ENCODE results near the gene PRX.
"Not testable (repeated sequence)": the region's sequence is repeated elsewhere in the genome, so short reads cannot be mapped to it uniquely, and the experiment has no call there.

PRX gene

GRCh38 chr19:40389404-40390083 lies 23.6 kb downstream of the PRX start:
- no peak for DNase-seq

- no peak for DNase-seq
Observed at GRCh38 chr19:40388481-40388880, 24.7 kb downstream of the PRX start.

- no peak for DNase-seq
Observed at GRCh38 chr19:40387155-40387554, 26.0 kb downstream of the PRX start.

- DNase-seq = no peak
Observed at GRCh38 chr19:40383668-40384248, 29.4 kb downstream of the PRX start.

GRCh38 chr19:40381321-40381720 lies 31.9 kb downstream of the PRX start:
- no peak for DNase-seq

GRCh38 chr19:40380199-40381037 lies 32.8 kb downstream of the PRX start:
- DNase-seq = no peak

- DNase-seq = no peak
Observed at GRCh38 chr19:40379446-40380198, 33.6 kb downstream of the PRX start.

- no peak for DNase-seq
Observed at GRCh38 chr19:40378509-40378908, 34.7 kb downstream of the PRX start.

GRCh38 chr19:40377876-40378385 lies 35.2 kb downstream of the PRX start:
- no peak for DNase-seq

GRCh38 chr19:40376286-40376862 lies 36.8 kb downstream of the PRX start:
- no peak for DNase-seq

- no peak for DNase-seq
Observed at GRCh38 chr19:40374084-40374483, 39.1 kb downstream of the PRX start.

GRCh38 chr19:40371802-40372122 lies 41.4 kb downstream of the PRX start:
- no peak for DNase-seq

- DNase-seq = no peak
Observed at GRCh38 chr19:40370997-40371801, 42.0 kb downstream of the PRX start.

- not testable (repeated sequence) for DNase-seq
Observed at GRCh38 chr19:40370253-40370652, 42.9 kb downstream of the PRX start.

- no peak for DNase-seq
Observed at GRCh38 chr19:40369797-40370196, 43.4 kb downstream of the PRX start.

GRCh38 chr19:40367577-40368434 lies 45.4 kb downstream of the PRX start:
- DNase-seq = no peak

GRCh38 chr19:40366697-40367561 lies 46.2 kb downstream of the PRX start:
- DNase-seq = no peak

GRCh38 chr19:40365613-40366401 lies 47.4 kb downstream of the PRX start:
- no peak for DNase-seq

- no peak for DNase-seq
Observed at GRCh38 chr19:40365010-40365409, 48.2 kb downstream of the PRX start.
